Raji (cell line): Measurements from ENCODE around the gene LILRB2.

Source experiments
- POLR2A ChIP-seq: IDR thresholded peaks from 2 replicates; pipeline ENCODE4 v1.6.1; 2011; ENCODE audit warnings: low read depth, low read length, control low read depth; ENCODE audit not compliant: insufficient read depth

LILRB2 gene

GRCh38 chr19:54271106-54271505, 9.8 kb downstream of the LILRB2 start:
- no peak for TF ChIP-seq POLR2A

GRCh38 chr19:54268936-54269335, 12.0 kb downstream of the LILRB2 start:
- no peak for TF ChIP-seq POLR2A

GRCh38 chr19:54266133-54266532, 14.8 kb downstream of the LILRB2 start:
- no peak for TF ChIP-seq POLR2A

GRCh38 chr19:54262470-54262869, 18.4 kb downstream of the LILRB2 start:
- TF ChIP-seq POLR2A = no peak

GRCh38 chr19:54262066-54262465, 18.8 kb downstream of the LILRB2 start:
- no peak for TF ChIP-seq POLR2A

GRCh38 chr19:54257116-54257480, 23.8 kb downstream of the LILRB2 start, which contains the start of gene LILRB5:
LILRB5 (minus strand) TSS chr19:54257273; CDS start chr19:54257193, 80 bp downstream.
- TF ChIP-seq POLR2A = no peak

- TF ChIP-seq POLR2A = no peak
Observed at GRCh38 chr19:54256250-54257115, 24.4 kb downstream of the LILRB2 start.

GRCh38 chr19:54255105-54255775, 25.7 kb downstream of the LILRB2 start:
- TF ChIP-seq POLR2A = no peak

- no peak for TF ChIP-seq POLR2A
Observed at GRCh38 chr19:54254195-54254906, 26.6 kb downstream of the LILRB2 start.

GRCh38 chr19:54253331-54254194, 27.3 kb downstream of the LILRB2 start:
- no peak for TF ChIP-seq POLR2A

GRCh38 chr19:54252845-54253244, 28.1 kb downstream of the LILRB2 start:
- no peak for TF ChIP-seq POLR2A

GRCh38 chr19:54252243-54252642, 28.7 kb downstream of the LILRB2 start:
- TF ChIP-seq POLR2A = no peak

GRCh38 chr19:54248016-54248601, 32.8 kb downstream of the LILRB2 start:
- TF ChIP-seq POLR2A = no peak
